Natural killer cell (primary cell): ENCODE data around the gene GRM7. TPM values are rescaled to one million over a fixed set of nuclear protein-coding genes. Genes with fewer than 3 reads are reported as not detected.

Experiments used
- ATAC-seq, 3 donors: fragments of 150-1000 bp in 2 of 3; fragments of 200-7000 bp in 1 of 3; cut with Tn5 transposase; 1 replicate in 1 of 3; 2 replicates in 2 of 3; pipeline ENCODE4 v1.10.0; 2021; ENCODE audit warnings: mild to moderate bottlenecking in 2 of 3, moderate library complexity in 2 of 3
- DNase-seq, 2 donors: peaks; one replicate each; pipeline versions ENCODE4 v3.0.0 to v3.0.0-alpha.2; 2013 to 2021; ENCODE audit warnings: mixed read lengths in 1 of 2
- H3K27ac ChIP-seq: one replicate; pipeline ENCODE4 v1.5.1; 2013; ENCODE audit warnings: mild to moderate bottlenecking, low read length
- H3K27me3 ChIP-seq: one replicate; pipeline ENCODE4 v1.6.1; 2013; ENCODE audit warnings: low read length; ENCODE audit not compliant: control insufficient read depth, insufficient read depth
- H3K36me3 ChIP-seq: one replicate; pipeline ENCODE4 v1.6.1; 2013; ENCODE audit warnings: low read length; ENCODE audit not compliant: control insufficient read depth, insufficient read depth
- H3K4me1 ChIP-seq: one replicate; pipeline ENCODE4 v1.6.1; 2013; ENCODE audit warnings: low read length; ENCODE audit not compliant: control insufficient read depth, insufficient read depth
- H3K4me3 ChIP-seq: one replicate; pipeline ENCODE4 v1.5.1; 2013; ENCODE audit warnings: low read length
- H3K9me3 ChIP-seq: one replicate; pipeline ENCODE4 v1.6.1; 2013; ENCODE audit warnings: low read length; ENCODE audit not compliant: control insufficient read depth, insufficient read depth
- H3K27ac Mint-ChIP-seq, 2 donors: one replicate each; pipeline ENCODE4 v1.8.0; 2022; ENCODE audit warnings: mild to moderate bottlenecking in 2 of 2, mixed read lengths in 2 of 2, moderate library complexity in 1 of 2
- H3K27me3 Mint-ChIP-seq, 2 donors: one replicate each; pipeline ENCODE4 v1.8.0; 2022; ENCODE audit warnings: low read depth in 2 of 2, mixed read lengths in 2 of 2
- H3K36me3 Mint-ChIP-seq: one replicate; pipeline ENCODE4 v1.8.0; 2022; ENCODE audit warnings: mixed read lengths
- H3K4me1 Mint-ChIP-seq, 2 donors: one replicate each; pipeline ENCODE4 v1.8.0; 2022; ENCODE audit warnings: mixed read lengths in 2 of 2
- H3K4me3 Mint-ChIP-seq: one replicate; pipeline ENCODE4 v1.8.0; 2022; ENCODE audit warnings: mild to moderate bottlenecking, moderate library complexity, mixed read lengths
- H3K9me3 Mint-ChIP-seq, 2 donors: one replicate each; pipeline ENCODE4 v1.8.0; 2022; ENCODE audit warnings: mixed read lengths in 2 of 2
- CTCF ChIP-seq: fragments of 200-600 bp; IDR thresholded peaks from one replicate; pipeline ENCODE4 v1.8.0; 2022; ENCODE audit warnings: antibody characterized with exemption
- WGBS: methylation state at CpG from one replicate; pipeline ENCODE4 v1.1.7; 2013; ENCODE audit warnings: missing lambda C conversion rate; ENCODE audit not compliant: insufficient coverage; 5-methylcytosine and 5-hydroxymethylcytosine counted together
- intact Hi-C: fragments of 100-400 bp; cut with micrococcal nuclease; formaldehyde crosslinking; loops from one replicate; pipeline ENCODE4 v1.14.2; 2022
- total RNA-seq, 4 donors: library from RNA; stranded (reverse); fragments of 120-200 nt in 1 of 4; gene quantifications; one replicate each; pipeline versions ENCODE4 v1.2.3 to v1.2.4, GENCODE V29; 2013 to 2022

The GRM7 gene
- total RNA-seq, 3 donors from 2014 or later (not counting 1 experiment from before 2014, with no cell fraction given): not detected

GRCh38 chr3:7382293-7383010 is 521.5 kb downstream of the GRM7 start:
- no peak overlapping the region for H3K4me3 Mint-ChIP-seq
- Histone ChIP-seq H3K9me3 (no peaks in the 10 kb centered on the region), H3K36me3 (no peaks in the 10 kb centered on the region), H3K27ac (no peak overlapping the region), H3K4me3 (no peak overlapping the region), H3K27me3 (no peaks in the 10 kb centered on the region), H3K4me1 (no peaks in the 10 kb centered on the region)
- intact Hi-C loops: no loop called here
- H3K9me3 Mint-ChIP-seq: peaks cover 0 to 7% of the 10 kb centered on the region in 2 donors
- TF ChIP-seq CTCF: no peak
- H3K27me3 Mint-ChIP-seq: no peaks in the 10 kb centered on the region
- DNase-seq (no peak), ATAC-seq (no peak)
- H3K36me3 Mint-ChIP-seq: no peaks in the 10 kb centered on the region
- H3K27ac Mint-ChIP-seq: no peak overlapping the region
- H3K4me1 Mint-ChIP-seq: peaks cover under 1% of the 10 kb centered on the region in 2 donors
- WGBS: 92% methylated on average over 2 of the region's 2 CpGs

- H3K27ac Mint-ChIP-seq: no peak overlapping the region
- H3K36me3 Mint-ChIP-seq: peaks cover 2% of the 10 kb centered on the region
- Histone ChIP-seq H3K4me1 (no peaks in the 10 kb centered on the region), H3K27ac (no peak overlapping the region), H3K4me3 (no peak overlapping the region), H3K9me3 (no peaks in the 10 kb centered on the region), H3K27me3 (no peaks in the 10 kb centered on the region), H3K36me3 (no peaks in the 10 kb centered on the region)
- DNase-seq: no peak
- 65% methylated on average over 2 of the region's 2 CpGs for WGBS
- H3K4me3 Mint-ChIP-seq: no peak overlapping the region
- H3K9me3 Mint-ChIP-seq: peaks cover 0 to 7% of the 10 kb centered on the region in 2 donors
- no peak for TF ChIP-seq CTCF
- H3K4me1 Mint-ChIP-seq: no peaks in the 10 kb centered on the region
- no peak for ATAC-seq
- peaks cover 0 to 2% of the 10 kb centered on the region in 2 donors for H3K27me3 Mint-ChIP-seq
- intact Hi-C loops: no loop called here
Observed at GRCh38 chr3:7385635-7386034, 524.7 kb downstream of the GRM7 start.

- intact Hi-C loops: no loop called here
- no peak overlapping the region for H3K4me3 Mint-ChIP-seq
- H3K27me3 Mint-ChIP-seq: peaks cover 0 to 7% of the 10 kb centered on the region in 2 donors
- no peak for DNase-seq
- Histone ChIP-seq H3K4me1 (no peaks in the 10 kb centered on the region), H3K27me3 (no peaks in the 10 kb centered on the region), H3K9me3 (peaks cover 4% of the 10 kb centered on the region), H3K4me3 (no peak overlapping the region), H3K27ac (no peak overlapping the region), H3K36me3 (no peaks in the 10 kb centered on the region)
- TF ChIP-seq CTCF: no peak
- no peaks in the 10 kb centered on the region for H3K4me1 Mint-ChIP-seq
- no peak overlapping the region for H3K27ac Mint-ChIP-seq
- ATAC-seq: no peak
- WGBS: 90% methylated on average over 1 of the region's 2 CpGs
- H3K36me3 Mint-ChIP-seq: peaks cover 6% of the 10 kb centered on the region
- peaks cover 0 to 3% of the 10 kb centered on the region in 2 donors for H3K9me3 Mint-ChIP-seq
Observed at GRCh38 chr3:7388026-7388425, 527.1 kb downstream of the GRM7 start.

GRCh38 chr3:7392206-7392605 is 531.3 kb downstream of the GRM7 start:
- intact Hi-C loops: no loop called here
- H3K27ac Mint-ChIP-seq: no peak overlapping the region
- no peak for TF ChIP-seq CTCF
- DNase-seq (no peak), ATAC-seq (no peak)
- no peaks in the 10 kb centered on the region for H3K9me3 Mint-ChIP-seq
- H3K27me3 Mint-ChIP-seq: peaks cover 0 to 7% of the 10 kb centered on the region in 2 donors
- no peak overlapping the region for H3K27ac ChIP-seq
- H3K9me3 ChIP-seq: peaks cover 4% of the 10 kb centered on the region
- H3K4me1 ChIP-seq: no peaks in the 10 kb centered on the region
- no peaks in the 10 kb centered on the region for H3K4me1 Mint-ChIP-seq
- no peak overlapping the region for H3K4me3 Mint-ChIP-seq
- WGBS: 67% methylated on average over 1 of the region's 1 CpG
- H3K27me3 ChIP-seq: no peaks in the 10 kb centered on the region
- no peaks in the 10 kb centered on the region for H3K36me3 ChIP-seq
- H3K36me3 Mint-ChIP-seq: peaks cover 6% of the 10 kb centered on the region
- H3K4me3 ChIP-seq: no peak overlapping the region
